Measurements from ENCODE around the gene TCF12. TPM values are rescaled to one million over a fixed set of nuclear protein-coding genes. Genes with fewer than 3 reads are reported as not detected.

Gene TCF12
- polyA plus RNA-seq, 1 donor (not counting 4 experiments of a cell fraction or from before 2014, with no cell fraction given): 48.3 TPM

DNA sequence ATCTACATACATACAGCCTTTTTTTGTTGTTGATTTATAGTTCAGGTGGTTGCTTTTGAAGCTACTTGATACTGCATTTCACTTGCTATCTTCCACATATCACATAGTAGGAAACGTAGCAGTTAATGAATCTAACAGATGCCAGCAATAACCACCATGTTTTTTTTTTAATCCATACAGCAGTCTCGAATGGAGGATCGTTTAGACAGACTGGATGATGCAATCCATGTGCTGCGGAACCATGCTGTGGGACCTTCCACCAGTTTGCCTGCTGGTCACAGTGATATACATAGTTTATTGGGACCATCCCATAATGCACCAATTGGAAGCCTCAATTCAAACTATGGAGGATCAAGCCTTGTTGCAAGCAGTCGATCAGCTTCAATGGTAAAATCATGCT is 334.6 kb downstream of the TCF12 start:
- Histone ChIP-seq H2AFZ (ENCODE audit: control insufficient read depth, low read length) (no peak overlapping the region), H4K20me1 (ENCODE audit: control insufficient read depth, extremely low read depth, insufficient read depth, low read length) (no peaks in the 10 kb centered on the region), H3K27me3 (ENCODE audit: control insufficient read depth, extremely low read depth, insufficient read depth, low read length) (no peaks in the 10 kb centered on the region), H3K79me2 (ENCODE audit: control insufficient read depth, insufficient read depth, low read length) (no peaks in the 10 kb centered on the region), H3K9ac (ENCODE audit: control insufficient read depth, extremely low read depth, insufficient read depth, low read length) (no peak overlapping the region), H3K27ac (ENCODE audit: control insufficient read depth, insufficient read depth, low read length) (no peak overlapping the region), H3K36me3 (ENCODE audit: control insufficient read depth in 2 of 2, extremely low read depth in 1 of 2, insufficient read depth in 2 of 2, low read length in 2 of 2) (peaks cover 3 to 5% of the 10 kb centered on the region in 2 experiments), H3K4me2 (ENCODE audit: control insufficient read depth, extremely low read depth, insufficient read depth, low read depth, low read length) (no peak overlapping the region), H3K9me3 (ENCODE audit: control insufficient read depth, low read depth, low read length) (no peaks in the 10 kb centered on the region), H3K9me1 (ENCODE audit: control insufficient read depth, extremely low read depth, insufficient read depth, low read length) (no peaks in the 10 kb centered on the region), H3K4me1 (ENCODE audit: control insufficient read depth, extremely low read depth, insufficient read depth, low read length) (no peaks in the 10 kb centered on the region), H3K4me3 (ENCODE audit: control insufficient read depth in 2 of 3, extremely low read depth in 1 of 3, insufficient read depth in 2 of 3, low read depth in 1 of 3, low read length in 3 of 3) (no peak overlapping the region)
- dilution Hi-C loops (cut with MboI; ENCODE audit: extremely low pct_ligation_motif_present, low sequenced_read_pairs): no loop called here
- TF ChIP-seq EZH2 (IDR thresholded peaks at IDR 0.05; ENCODE audit: low read length): no peak
- TF ChIP-seq, protein P1, sequence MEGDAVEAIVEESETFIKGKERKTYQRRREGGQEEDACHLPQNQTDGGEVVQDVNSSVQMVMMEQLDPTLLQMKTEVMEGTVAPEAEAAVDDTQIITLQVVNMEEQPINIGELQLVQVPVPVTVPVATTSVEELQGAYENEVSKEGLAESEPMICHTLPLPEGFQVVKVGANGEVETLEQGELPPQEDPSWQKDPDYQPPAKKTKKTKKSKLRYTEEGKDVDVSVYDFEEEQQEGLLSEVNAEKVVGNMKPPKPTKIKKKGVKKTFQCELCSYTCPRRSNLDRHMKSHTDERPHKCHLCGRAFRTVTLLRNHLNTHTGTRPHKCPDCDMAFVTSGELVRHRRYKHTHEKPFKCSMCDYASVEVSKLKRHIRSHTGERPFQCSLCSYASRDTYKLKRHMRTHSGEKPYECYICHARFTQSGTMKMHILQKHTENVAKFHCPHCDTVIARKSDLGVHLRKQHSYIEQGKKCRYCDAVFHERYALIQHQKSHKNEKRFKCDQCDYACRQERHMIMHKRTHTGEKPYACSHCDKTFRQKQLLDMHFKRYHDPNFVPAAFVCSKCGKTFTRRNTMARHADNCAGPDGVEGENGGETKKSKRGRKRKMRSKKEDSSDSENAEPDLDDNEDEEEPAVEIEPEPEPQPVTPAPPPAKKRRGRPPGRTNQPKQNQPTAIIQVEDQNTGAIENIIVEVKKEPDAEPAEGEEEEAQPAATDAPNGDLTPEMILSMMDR (optimal IDR thresholded peaks at IDR 0.05 in 1 of 3, IDR thresholded peaks at IDR 0.05 in 1 of 3, conservative IDR thresholded peaks at IDR 0.05 in 1 of 3; ENCODE audit: extremely low read depth in 1 of 3, insufficient read depth in 2 of 3, low read length in 3 of 3): no peak
- no peak for DNase-seq (ENCODE audit: low read depth, low spot score)
- FAIRE-seq: no peak

DNA sequence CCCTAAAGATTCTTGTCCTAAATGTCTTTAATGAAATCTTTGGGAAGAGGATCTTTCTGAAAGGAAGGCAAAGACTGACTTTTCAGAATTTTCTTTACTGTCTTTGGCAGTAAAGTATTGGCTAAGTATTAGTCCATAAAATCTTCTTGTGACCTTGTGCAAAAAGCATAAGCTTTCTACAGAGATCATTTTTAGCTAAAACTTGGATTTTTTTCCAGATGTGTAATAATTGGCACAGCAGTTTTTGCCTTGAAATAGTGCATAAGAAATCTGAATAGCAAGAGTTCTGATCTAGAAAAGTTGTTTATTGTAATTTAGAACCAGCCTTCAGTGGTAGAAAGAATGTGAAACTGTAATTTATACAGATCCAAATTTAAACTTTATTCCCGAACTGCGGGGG is 335.1 kb downstream of the TCF12 start:
- Histone ChIP-seq H3K27me3 (ENCODE audit: control insufficient read depth, extremely low read depth, insufficient read depth, low read length) (no peaks in the 10 kb centered on the region), H3K9me1 (ENCODE audit: control insufficient read depth, extremely low read depth, insufficient read depth, low read length) (no peaks in the 10 kb centered on the region), H3K4me3 (ENCODE audit: control insufficient read depth in 2 of 3, extremely low read depth in 1 of 3, insufficient read depth in 2 of 3, low read depth in 1 of 3, low read length in 3 of 3) (no peak overlapping the region), H3K36me3 (ENCODE audit: control insufficient read depth in 2 of 2, extremely low read depth in 1 of 2, insufficient read depth in 2 of 2, low read length in 2 of 2) (peaks cover 3 to 5% of the 10 kb centered on the region in 2 experiments), H4K20me1 (ENCODE audit: control insufficient read depth, extremely low read depth, insufficient read depth, low read length) (no peaks in the 10 kb centered on the region), H3K79me2 (ENCODE audit: control insufficient read depth, insufficient read depth, low read length) (no peaks in the 10 kb centered on the region), H3K9ac (ENCODE audit: control insufficient read depth, extremely low read depth, insufficient read depth, low read length) (no peak overlapping the region), H3K9me3 (ENCODE audit: control insufficient read depth, low read depth, low read length) (no peaks in the 10 kb centered on the region), H3K4me1 (ENCODE audit: control insufficient read depth, extremely low read depth, insufficient read depth, low read length) (no peaks in the 10 kb centered on the region), H2AFZ (ENCODE audit: control insufficient read depth, low read length) (no peak overlapping the region), H3K4me2 (ENCODE audit: control insufficient read depth, extremely low read depth, insufficient read depth, low read depth, low read length) (no peak overlapping the region), H3K27ac (ENCODE audit: control insufficient read depth, insufficient read depth, low read length) (no peak overlapping the region)
- dilution Hi-C loops (cut with MboI; ENCODE audit: extremely low pct_ligation_motif_present, low sequenced_read_pairs): no loop called here
- FAIRE-seq (no peak), DNase-seq (ENCODE audit: low read depth, low spot score) (no peak)
- TF ChIP-seq, protein P1 (optimal IDR thresholded peaks at IDR 0.05 in 1 of 3, IDR thresholded peaks at IDR 0.05 in 1 of 3, conservative IDR thresholded peaks at IDR 0.05 in 1 of 3; ENCODE audit: extremely low read depth in 1 of 3, insufficient read depth in 2 of 3, low read length in 3 of 3): no peak

Data from keratinocyte (primary cell).